Measurements from ENCODE around the gene ADK.
"Not testable (repeated sequence)": the region's sequence is repeated elsewhere in the genome, so short reads cannot be mapped to it uniquely, and the experiment has no call there.

Gene ADK

GRCh38 chr10:74300666-74301065 lies 149.6 kb downstream of the ADK start:
- DNase-seq (ENCODE audit: low read depth): no peak

GRCh38 chr10:74305730-74306129 lies 154.7 kb downstream of the ADK start:
- DNase-seq (ENCODE audit: low read depth): no peak

GRCh38 chr10:74306227-74306982 lies 155.4 kb downstream of the ADK start:
- DNase-seq (ENCODE audit: low read depth): no peak

- DNase-seq (ENCODE audit: low read depth): no peak
Measured at GRCh38 chr10:74307061-74307651, 156.1 kb downstream of the ADK start.

- DNase-seq (ENCODE audit: low read depth): no peak
Measured at GRCh38 chr10:74310652-74311257, 159.7 kb downstream of the ADK start.

GRCh38 chr10:74314166-74314565 lies 163.1 kb downstream of the ADK start:
- no peak for DNase-seq (ENCODE audit: low read depth)

GRCh38 chr10:74320026-74320425 lies 169.0 kb downstream of the ADK start:
- no peak for DNase-seq (ENCODE audit: low read depth)

- DNase-seq (ENCODE audit: low read depth): no peak
Measured at GRCh38 chr10:74320717-74321116, 169.7 kb downstream of the ADK start.

- no peak for DNase-seq (ENCODE audit: low read depth)
Measured at GRCh38 chr10:74322141-74322540, 171.1 kb downstream of the ADK start.

- no peak for DNase-seq (ENCODE audit: low read depth)
Measured at GRCh38 chr10:74322565-74322964, 171.5 kb downstream of the ADK start.

GRCh38 chr10:74328388-74328787 lies 177.4 kb downstream of the ADK start:
- no peak for DNase-seq (ENCODE audit: low read depth)

GRCh38 chr10:74329873-74330272 lies 178.9 kb downstream of the ADK start:
- no peak for DNase-seq (ENCODE audit: low read depth)

- DNase-seq (ENCODE audit: low read depth): no peak
Measured at GRCh38 chr10:74330646-74331045, 179.6 kb downstream of the ADK start.

GRCh38 chr10:74332398-74332797 lies 181.4 kb downstream of the ADK start:
- DNase-seq (ENCODE audit: low read depth): no peak

- peak; percentile 37 for DNase-seq (ENCODE audit: low read depth)
Measured at GRCh38 chr10:74333174-74333573, 182.2 kb downstream of the ADK start.

GRCh38 chr10:74334221-74334620 lies 183.2 kb downstream of the ADK start:
- no peak for DNase-seq (ENCODE audit: low read depth)

GRCh38 chr10:74335501-74335900 lies 184.5 kb downstream of the ADK start:
- no peak for DNase-seq (ENCODE audit: low read depth)

- no peak for DNase-seq (ENCODE audit: low read depth)
Measured at GRCh38 chr10:74337330-74338016, 186.5 kb downstream of the ADK start.

- no peak for DNase-seq (ENCODE audit: low read depth)
Measured at GRCh38 chr10:74342991-74343390, 192.0 kb downstream of the ADK start.

- no peak for DNase-seq (ENCODE audit: low read depth)
Measured at GRCh38 chr10:74343804-74344203, 192.8 kb downstream of the ADK start.

- no peak for DNase-seq (ENCODE audit: low read depth)
Measured at GRCh38 chr10:74344306-74344705, 193.3 kb downstream of the ADK start.

GRCh38 chr10:74347522-74347921 lies 196.5 kb downstream of the ADK start:
- no peak for DNase-seq (ENCODE audit: low read depth)

GRCh38 chr10:74353021-74353420 lies 202.0 kb downstream of the ADK start:
- not testable (repeated sequence) for DNase-seq (ENCODE audit: low read depth)

Data from non-pigmented ciliary epithelial cell (primary cell).